ENCODE measurements around the gene NINL. TPM values are rescaled to one million over a fixed set of nuclear protein-coding genes. Genes with fewer than 3 reads are reported as not detected.

NINL gene
- total RNA-seq, 1 experiment from 2014 or later = 7.2 TPM

- TF ChIP-seq CTCF (IDR thresholded peaks at IDR 0.05 in 2 of 3, conservative IDR thresholded peaks at IDR 0.05 in 1 of 3; ENCODE audit: borderline replicate concordance in 1 of 3, insufficient read depth in 1 of 3, low read depth in 2 of 3, low read length in 2 of 3) = no peak
- no peak for TF ChIP-seq SIN3A (IDR thresholded peaks at IDR 0.05; ENCODE audit: low read depth)
- no peak for TF ChIP-seq ZFX (IDR thresholded peaks at IDR 0.05)
- TF ChIP-seq YY1 (IDR thresholded peaks at IDR 0.05; ENCODE audit: extremely low read depth, insufficient replicate concordance, low read depth, low read length) = no peak
- TF ChIP-seq POLR2A (IDR thresholded peaks at IDR 0.05; ENCODE audit: borderline replicate concordance, extremely low read depth, insufficient read depth, insufficient read length) = no peak
- no peak for TF ChIP-seq RAD21 (IDR thresholded peaks at IDR 0.05; ENCODE audit: low read depth)
- no peak for TF ChIP-seq EZH2phosphoT487 (IDR thresholded peaks at IDR 0.05; ENCODE audit: borderline replicate concordance)
- no peak for TF ChIP-seq MAX (IDR thresholded peaks at IDR 0.05)
- TF ChIP-seq EGR1 (IDR thresholded peaks at IDR 0.05; ENCODE audit: low read depth) = no peak
- TF ChIP-seq POLR2AphosphoS5 (IDR thresholded peaks at IDR 0.05; ENCODE audit: low read depth, low read length) = no peak
- TF ChIP-seq JUND (IDR thresholded peaks at IDR 0.05) = no peak
- no peak for TF ChIP-seq TCF7L2 (IDR thresholded peaks at IDR 0.05; ENCODE audit: borderline replicate concordance, extremely low read depth, insufficient read depth, insufficient read length)
- TF ChIP-seq SRF (IDR thresholded peaks at IDR 0.05; ENCODE audit: low read depth) = no peak
- TF ChIP-seq ELF1 (IDR thresholded peaks at IDR 0.05; ENCODE audit: borderline replicate concordance, low read depth) = no peak
Observed at GRCh38 chr20:25544311-25544710, 41.0 kb downstream of the NINL start (continued).

- RAD21 ChIA-PET (ENCODE audit: low non-redundant PET in 1 of 2, low total read pairs in 2 of 2, uncharacterized antibody in 2 of 2, unreplicated experiment in 2 of 2) = no interaction called here
- POLR2A ChIA-PET = no interaction called here
- no peak overlapping the region for H3K27ac ChIP-seq (ENCODE audit: low read depth, low read length)
- H3K9me3 ChIP-seq (ENCODE audit: control insufficient read depth in 1 of 2, insufficient read depth in 1 of 2, low read depth in 1 of 2, low read length in 2 of 2) = no peaks in the 10 kb centered on the region
- no peaks in the 10 kb centered on the region for H3K9me2 ChIP-seq (ENCODE audit: insufficient read depth)
- H3K4me3 ChIP-seq (replicated peaks in 1 of 2; ENCODE audit: low read depth in 1 of 2, low read length in 2 of 2) = no peak overlapping the region
- no peaks in the 10 kb centered on the region for H4K20me1 ChIP-seq (ENCODE audit: insufficient read depth)
- no peak overlapping the region for H2AFZ ChIP-seq (ENCODE audit: low read depth, low read length, poor library complexity, severe bottlenecking)
- H3K4me1 ChIP-seq (ENCODE audit: control insufficient read depth in 1 of 2, insufficient read depth in 2 of 2, low read length in 2 of 2) = peaks cover 4 to 19% of the 10 kb centered on the region in 2 experiments; a peak in 1 of 4 replicates
- no peak overlapping the region for H3K9ac ChIP-seq (ENCODE audit: low read length)
- no peaks in the 10 kb centered on the region for H3K27me3 ChIP-seq (ENCODE audit: insufficient read depth, low read length)
- no peaks in the 10 kb centered on the region for H3K79me2 ChIP-seq (ENCODE audit: insufficient read depth, low read length)
- DNase-seq (ENCODE audit: low read depth, low spot score) (no peak), ATAC-seq (no peak)
- CTCF ChIA-PET = no interaction called here
- no TSS peak for BruUV-seq (replicated peaks)
- no peaks in the 10 kb centered on the region for H3K36me3 ChIP-seq (ENCODE audit: control insufficient read depth in 1 of 2, insufficient read depth in 2 of 2, low read length in 2 of 2)
- H3K4me2 ChIP-seq (ENCODE audit: low read length) = no peak overlapping the region
- intact Hi-C loops (cut with micrococcal nuclease) = loop anchor here (10.0 kb wide), 2 partner anchors 118 to 152 kb away; partner anchors contain the start of gene ZNF337
- TF ChIP-seq CTCF (IDR thresholded peaks at IDR 0.05 in 2 of 3, conservative IDR thresholded peaks at IDR 0.05 in 1 of 3; ENCODE audit: borderline replicate concordance in 1 of 3, insufficient read depth in 1 of 3, low read depth in 2 of 3, low read length in 2 of 3) (no peak), ZBTB33 (IDR thresholded peaks at IDR 0.05; ENCODE audit: extremely low read depth, insufficient replicate concordance, low read length) (no peak), SP1 (IDR thresholded peaks at IDR 0.05; ENCODE audit: low read depth) (no peak), ATF3 (IDR thresholded peaks at IDR 0.05) (no peak), ELF1 (IDR thresholded peaks at IDR 0.05; ENCODE audit: borderline replicate concordance, low read depth) (no peak), MAX (IDR thresholded peaks at IDR 0.05) (no peak), EGR1 (IDR thresholded peaks at IDR 0.05; ENCODE audit: low read depth) (no peak), POLR2A (IDR thresholded peaks at IDR 0.05; ENCODE audit: borderline replicate concordance, extremely low read depth, insufficient read depth, insufficient read length) (no peak), CBX3 (IDR thresholded peaks at IDR 0.05; ENCODE audit: low read depth) (no peak), EZH2phosphoT487 (IDR thresholded peaks at IDR 0.05; ENCODE audit: borderline replicate concordance) (no peak), RAD21 (IDR thresholded peaks at IDR 0.05; ENCODE audit: low read depth) (no peak), FOSL1 (IDR thresholded peaks at IDR 0.05; ENCODE audit: low read depth) (no peak)
Observed at GRCh38 chr20:25543068-25543467, 42.3 kb downstream of the NINL start.
